ENCODE results near the gene PRRT1. TPM values are rescaled to one million over a fixed set of nuclear protein-coding genes. Genes with fewer than 3 reads are reported as not detected.

The PRRT1 gene
- total RNA-seq, 4 donors from 2014 or later = 2.7 to 4.4 (median 4.0) TPM

- H3K4me3 ChIP-seq = no peak overlapping the region
- intact Hi-C loops (cut with DNase I) = no loop called here
- WGBS = 87% methylated on average over 9 of the region's 9 CpGs
- peak overlapping the region in 2 of 4 donors; percentile 2 for H3K27ac ChIP-seq (replicated peaks in 1 of 4)
- no peaks in the 10 kb centered on the region for H3K27me3 ChIP-seq
- TF ChIP-seq EP300 (IDR thresholded peaks at IDR 0.05) (no peak), CTCF (IDR thresholded peaks at IDR 0.05) (no peak), POLR2AphosphoS5 (IDR thresholded peaks at IDR 0.05) (no peak), POLR2A (IDR thresholded peaks at IDR 0.05; ENCODE audit: low read depth) (no peak)
- H3K4me1 ChIP-seq = peaks cover 37 to 50% (median 43%) of the 10 kb centered on the region in 4 donors
- H3K36me3 ChIP-seq = peaks cover 44 to 77% (median 75%) of the 10 kb centered on the region in 4 donors
- no peak for DNase-seq (ENCODE audit: extremely low spot score)
- no peaks in the 10 kb centered on the region for H3K9me3 ChIP-seq
Measured at GRCh38 chr6:32117461-32117860, 34.3 kb downstream of the PRRT1 start.

- no peaks in the 10 kb centered on the region for H3K27me3 ChIP-seq
- TF ChIP-seq CTCF (IDR thresholded peaks at IDR 0.05) (peak in 1 of 3 experiments; percentile 34), POLR2AphosphoS5 (IDR thresholded peaks at IDR 0.05) (no peak), POLR2A (IDR thresholded peaks at IDR 0.05; ENCODE audit: low read depth) (no peak)
- no peak overlapping the region for H3K4me3 ChIP-seq
- peaks cover 40 to 69% (median 68%) of the 10 kb centered on the region in 4 donors for H3K36me3 ChIP-seq
- H3K27ac ChIP-seq (replicated peaks in 1 of 4) = peak overlapping the region in 2 of 4 donors; percentile 2 to 7
- no peak for DNase-seq (ENCODE audit: extremely low spot score)
- no peaks in the 10 kb centered on the region for H3K9me3 ChIP-seq
- WGBS = 77% methylated on average over 7 of the region's 7 CpGs
- H3K4me1 ChIP-seq = peaks cover 45 to 58% (median 51%) of the 10 kb centered on the region in 4 donors
- intact Hi-C loops (cut with DNase I) = no loop called here
Measured at GRCh38 chr6:32116674-32117073, 35.1 kb downstream of the PRRT1 start.

GRCh38 chr6:32115623-32116022, 36.1 kb downstream of the PRRT1 start:
- H3K27me3 ChIP-seq = no peaks in the 10 kb centered on the region
- 82% methylated on average over 4 of the region's 6 CpGs for WGBS
- no peak for DNase-seq (ENCODE audit: extremely low spot score)
- H3K36me3 ChIP-seq = peaks cover 29 to 59% (median 57%) of the 10 kb centered on the region in 4 donors
- H3K4me1 ChIP-seq = peaks cover 50 to 69% (median 62%) of the 10 kb centered on the region in 4 donors
- intact Hi-C loops (cut with DNase I) = no loop called here
- TF ChIP-seq EP300 (IDR thresholded peaks at IDR 0.05) (no peak), POLR2A (IDR thresholded peaks at IDR 0.05; ENCODE audit: low read depth) (no peak), POLR2AphosphoS5 (IDR thresholded peaks at IDR 0.05) (no peak), CTCF (IDR thresholded peaks at IDR 0.05) (no peak)
- no peak overlapping the region for H3K4me3 ChIP-seq
- H3K27ac ChIP-seq (replicated peaks in 1 of 4) = peak overlapping the region; percentile 77 to 83 (median 81)
- no peaks in the 10 kb centered on the region for H3K9me3 ChIP-seq

GRCh38 chr6:32114796-32115195, 36.9 kb downstream of the PRRT1 start:
- H3K9me3 ChIP-seq = no peaks in the 10 kb centered on the region
- H3K36me3 ChIP-seq = peaks cover 26 to 50% (median 49%) of the 10 kb centered on the region in 4 donors
- no peak overlapping the region for H3K4me3 ChIP-seq
- no peaks in the 10 kb centered on the region for H3K27me3 ChIP-seq
- no peak for TF ChIP-seq EP300 (IDR thresholded peaks at IDR 0.05)
- no peak for TF ChIP-seq CTCF (IDR thresholded peaks at IDR 0.05)
- no peak for TF ChIP-seq POLR2A (IDR thresholded peaks at IDR 0.05; ENCODE audit: low read depth)
- TF ChIP-seq POLR2AphosphoS5 (IDR thresholded peaks at IDR 0.05) = no peak
- intact Hi-C loops (cut with DNase I) = no loop called here
- DNase-seq (ENCODE audit: extremely low spot score) = no peak
- 72% methylated on average over 8 of the region's 8 CpGs for WGBS
- H3K27ac ChIP-seq (replicated peaks in 1 of 4) = peak overlapping the region; percentile 77 to 83 (median 81)
- peaks cover 58 to 74% (median 69%) of the 10 kb centered on the region in 4 donors for H3K4me1 ChIP-seq

Measured in esophagus muscularis mucosa (tissue), 4 donors.